HEK293 (cell line): ENCODE measurements around the gene MYO1D.
"Not testable (repeated sequence)": the region's sequence is repeated elsewhere in the genome, so short reads cannot be mapped to it uniquely, and the experiment has no call there.

Experiments used
- CTCF ChIA-PET: fragments of 350-600 bp; formaldehyde crosslinking; extraction: SDS; loops from one replicate; lab custom pipeline; 2021; ENCODE audit warnings: antibody characterized with exemption; lab: Yijun Ruan, JAX
- POLR2A ChIA-PET: fragments of 300-600 bp; formaldehyde crosslinking; extraction: SDS; loops from one replicate; lab custom pipeline; 2020; ENCODE audit warnings: antibody characterized with exemption, inconsistent platforms; lab: Yijun Ruan, JAX
- H3K27ac ChIP-seq: fragments of 200-500 bp; sonication (Bioruptor generic); 2 replicates; pipeline ENCODE4 v1.5.1; 2014; ENCODE audit warnings: low read depth, low read length, control low read depth, inconsistent platforms; ENCODE audit errors: extremely low read depth
- H3K36me3 ChIP-seq, 2 experiments: fragments of 200-500 bp in 1 of 2; sonication (Bioruptor generic) in 1 of 2; 1 replicate in 1 of 2; 2 replicates in 1 of 2; pipeline ENCODE4 v1.5.1; 2014 to 2017; ENCODE audit warnings: inconsistent platforms in 2 of 2, low read length in 2 of 2; ENCODE audit not compliant: control insufficient read depth in 2 of 2, insufficient read depth in 1 of 2
- H3K4me1 ChIP-seq: fragments of 200-500 bp; sonication (Bioruptor generic); 2 replicates; pipeline ENCODE4 v1.5.1; 2014; ENCODE audit warnings: mild to moderate bottlenecking, low read length, inconsistent platforms; ENCODE audit not compliant: control insufficient read depth, insufficient read depth
- H3K4me3 ChIP-seq: 2 replicates; pipeline ENCODE4 v1.5.1; 2011; ENCODE audit warnings: low read depth, mild to moderate bottlenecking, control low read depth, low read length, moderate library complexity
- H3K9me3 ChIP-seq: fragments of 200-500 bp; sonication (Bioruptor generic); 2 replicates; pipeline ENCODE4 v1.5.1; 2014; ENCODE audit warnings: low read depth, low read length, inconsistent platforms; ENCODE audit not compliant: control insufficient read depth, insufficient read depth
- GFI1B ChIP-seq: fragments of 450-650 bp; formaldehyde crosslinking; IDR thresholded peaks from 2 replicates; pipeline ENCODE4 v1.5.1; 2016; ENCODE audit warnings: missing biosample characterization, missing genetic modification characterization
- GLIS1 ChIP-seq: fragments of 450-650 bp; formaldehyde crosslinking; IDR thresholded peaks from 2 replicates; pipeline ENCODE4 v1.5.1; 2016; ENCODE audit warnings: missing biosample characterization, missing genetic modification characterization
- SALL2 ChIP-seq: fragments of 450-650 bp; formaldehyde crosslinking; IDR thresholded peaks from 2 replicates; pipeline ENCODE4 v1.5.0; 2017; ENCODE audit warnings: missing biosample characterization, mild to moderate bottlenecking, missing genetic modification characterization, borderline replicate concordance
- ZBTB17 ChIP-seq: fragments of 450-650 bp; formaldehyde crosslinking; IDR thresholded peaks from 2 replicates; pipeline ENCODE4 v1.5.1; 2016; ENCODE audit warnings: missing biosample characterization, missing genetic modification characterization
- ZBTB8A ChIP-seq: fragments of 450-650 bp; formaldehyde crosslinking; IDR thresholded peaks from 2 replicates; pipeline ENCODE4 v1.5.1; 2016; ENCODE audit warnings: missing biosample characterization, missing genetic modification characterization
- ZNF132 ChIP-seq: fragments of 450-650 bp; formaldehyde crosslinking; IDR thresholded peaks from 2 replicates; pipeline ENCODE4 v1.5.1; 2017; ENCODE audit warnings: missing biosample characterization, missing genetic modification characterization, borderline replicate concordance
- ZNF169 ChIP-seq: fragments of 450-650 bp; formaldehyde crosslinking; IDR thresholded peaks from 2 replicates; pipeline ENCODE4 v1.5.1; 2016; ENCODE audit warnings: missing biosample characterization, missing genetic modification characterization
- ZNF184 ChIP-seq: fragments of 450-650 bp; IDR thresholded peaks from 2 replicates; pipeline ENCODE4 v1.5.1; 2018; ENCODE audit warnings: missing biosample characterization, mild to moderate bottlenecking, missing genetic modification characterization
- ZNF202 ChIP-seq: fragments of 450-650 bp; formaldehyde crosslinking; IDR thresholded peaks from 2 replicates; pipeline ENCODE4 v1.5.1; 2016; ENCODE audit warnings: missing biosample characterization, missing genetic modification characterization, borderline replicate concordance
- ZNF211 ChIP-seq: fragments of 450-650 bp; formaldehyde crosslinking; IDR thresholded peaks from 2 replicates; pipeline ENCODE4 v1.5.1; 2016; ENCODE audit warnings: low read depth, missing biosample characterization, missing genetic modification characterization
- ZNF221 ChIP-seq: fragments of 450-650 bp; formaldehyde crosslinking; IDR thresholded peaks from 2 replicates; pipeline ENCODE4 v1.5.1; 2017; ENCODE audit warnings: missing biosample characterization, missing genetic modification characterization, borderline replicate concordance
- ZNF274 ChIP-seq, 2 experiments: fragments of 200-500 bp in 1 of 2; fragments of 450-650 bp in 1 of 2; sonication (Bioruptor generic) in 1 of 2; formaldehyde crosslinking in 1 of 2; IDR thresholded peaks; 2 replicates each; pipeline versions ENCODE4 v1.5.1 to v1.6.1; 2014 to 2016; ENCODE audit warnings: borderline replicate concordance in 1 of 2, inconsistent platforms in 1 of 2, low read length in 1 of 2, missing biosample characterization in 1 of 2, missing genetic modification characterization in 1 of 2
- ZNF292 ChIP-seq: fragments of 450-650 bp; formaldehyde crosslinking; IDR thresholded peaks from 2 replicates; pipeline ENCODE4 v1.5.1; 2016; ENCODE audit warnings: low read depth, missing biosample characterization, missing genetic modification characterization, borderline replicate concordance
- ZNF302 ChIP-seq: fragments of 450-650 bp; formaldehyde crosslinking; IDR thresholded peaks from 2 replicates; pipeline ENCODE4 v1.5.1; 2016; ENCODE audit warnings: missing biosample characterization, missing genetic modification characterization, low read depth
- ZNF354C ChIP-seq: fragments of 450-650 bp; formaldehyde crosslinking; IDR thresholded peaks from 2 replicates; pipeline ENCODE4 v1.5.1; 2016; ENCODE audit warnings: missing biosample characterization, missing genetic modification characterization, low read depth, borderline replicate concordance
- ZNF423 ChIP-seq: fragments of 450-650 bp; formaldehyde crosslinking; IDR thresholded peaks from 2 replicates; pipeline ENCODE4 v1.5.1; 2016; ENCODE audit warnings: missing biosample characterization, missing genetic modification characterization
- ZNF521 ChIP-seq: fragments of 450-650 bp; formaldehyde crosslinking; IDR thresholded peaks from 2 replicates; pipeline ENCODE4 v1.5.1; 2017; ENCODE audit warnings: missing biosample characterization, mild to moderate bottlenecking, missing genetic modification characterization
- ZNF626 ChIP-seq: fragments of 450-650 bp; sonication (Bioruptor Pico); formaldehyde crosslinking; IDR thresholded peaks from 2 replicates; pipeline ENCODE4 v1.5.1; 2018; ENCODE audit warnings: missing biosample characterization, missing genetic modification characterization, inconsistent platforms
- ZNF629 ChIP-seq: fragments of 450-650 bp; formaldehyde crosslinking; IDR thresholded peaks from 2 replicates; pipeline ENCODE4 v1.5.1; 2017; ENCODE audit warnings: missing biosample characterization, missing genetic modification characterization
- ZNF677 ChIP-seq: fragments of 450-650 bp; IDR thresholded peaks from 2 replicates; pipeline ENCODE4 v1.5.0; 2018; ENCODE audit warnings: missing biosample characterization, mild to moderate bottlenecking, missing genetic modification characterization, moderate library complexity
- ZNF830 ChIP-seq: fragments of 450-650 bp; IDR thresholded peaks from 2 replicates; pipeline ENCODE4 v1.5.0; 2018; ENCODE audit warnings: missing biosample characterization, missing genetic modification characterization, low read depth, mild to moderate bottlenecking, moderate library complexity
- TF ChIP-seq, protein P1 (sequence below): fragments of 450-650 bp; formaldehyde crosslinking; IDR thresholded peaks from 2 replicates; pipeline ENCODE4 v1.5.1; 2016; ENCODE audit warnings: missing biosample characterization, missing genetic modification characterization
- TF ChIP-seq, protein P2 (sequence below): fragments of 450-650 bp; formaldehyde crosslinking; IDR thresholded peaks from 2 replicates; pipeline ENCODE4 v1.5.1; 2016; ENCODE audit warnings: missing biosample characterization, missing genetic modification characterization, borderline replicate concordance

MYO1D gene

DNA sequence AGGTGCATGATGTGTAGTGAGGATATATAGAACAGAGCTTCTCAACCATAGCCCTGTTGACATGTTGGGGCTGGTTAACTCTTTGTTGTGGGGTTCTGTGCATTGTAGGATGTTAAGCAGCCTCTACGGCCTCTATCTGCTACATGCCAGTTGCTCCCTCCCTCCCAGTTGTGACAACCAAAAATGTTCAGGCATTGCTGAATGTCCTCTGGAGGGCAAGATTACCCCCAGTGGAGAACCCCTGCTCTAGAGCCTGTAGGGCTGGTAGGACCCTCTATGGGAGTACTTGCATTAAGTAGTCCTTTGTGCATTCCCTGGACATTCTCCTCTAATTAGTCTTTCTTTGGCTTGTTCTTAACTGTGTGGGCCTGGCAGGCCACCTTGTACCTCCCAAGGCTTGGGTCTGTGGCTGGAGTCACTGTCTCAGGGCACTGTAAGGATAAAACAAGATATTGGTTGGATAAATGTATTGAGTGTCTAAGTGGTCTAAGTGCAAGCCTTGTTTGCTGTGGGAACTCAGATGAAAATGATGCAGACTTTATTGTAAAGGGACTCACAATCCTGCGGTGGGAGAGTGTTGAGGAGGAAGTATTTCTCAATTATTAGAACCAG lies 19.8 kb upstream of the MYO1D start:
- no peaks in the 10 kb centered on the region for H3K4me1 ChIP-seq
- no peak for TF ChIP-seq GLIS1 (tag by site-specific recombination)
- TF ChIP-seq, protein P1, sequence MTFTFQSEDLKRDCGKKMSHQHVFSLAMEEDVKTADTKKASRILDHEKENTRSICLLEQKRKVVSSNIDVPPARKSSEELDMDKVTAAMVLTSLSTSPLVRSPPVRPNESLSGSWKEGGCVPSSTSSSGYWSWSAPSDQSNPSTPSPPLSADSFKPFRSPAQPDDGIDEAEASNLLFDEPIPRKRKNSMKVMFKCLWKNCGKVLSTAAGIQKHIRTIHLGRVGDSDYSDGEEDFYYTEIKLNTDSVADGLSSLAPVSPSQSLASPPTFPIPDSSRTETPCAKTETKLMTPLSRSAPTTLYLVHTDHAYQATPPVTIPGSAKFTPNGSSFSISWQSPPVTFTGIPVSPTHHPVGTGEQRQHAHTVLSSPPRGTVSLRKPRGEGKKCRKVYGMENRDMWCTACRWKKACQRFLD (tag by site-specific recombination), result no peak
- no peak for TF ChIP-seq ZNF626 (tag by site-specific recombination)
- no peak for TF ChIP-seq ZNF423 (tag by site-specific recombination)
- TF ChIP-seq ZBTB17 (tag by site-specific recombination), result no peak
- no peak for TF ChIP-seq ZNF221 (tag by site-specific recombination)
- no peak for TF ChIP-seq ZNF169 (tag by site-specific recombination)
- no peak for TF ChIP-seq ZNF274 (IDR thresholded peaks at IDR 0.05; ENCODE audit: low read length)
- TF ChIP-seq ZNF274 (tag by site-specific recombination; IDR thresholded peaks at IDR 0.05; ENCODE audit: borderline replicate concordance), result no peak
- TF ChIP-seq ZNF211 (tag by site-specific recombination), result no peak
- TF ChIP-seq, protein P2, sequence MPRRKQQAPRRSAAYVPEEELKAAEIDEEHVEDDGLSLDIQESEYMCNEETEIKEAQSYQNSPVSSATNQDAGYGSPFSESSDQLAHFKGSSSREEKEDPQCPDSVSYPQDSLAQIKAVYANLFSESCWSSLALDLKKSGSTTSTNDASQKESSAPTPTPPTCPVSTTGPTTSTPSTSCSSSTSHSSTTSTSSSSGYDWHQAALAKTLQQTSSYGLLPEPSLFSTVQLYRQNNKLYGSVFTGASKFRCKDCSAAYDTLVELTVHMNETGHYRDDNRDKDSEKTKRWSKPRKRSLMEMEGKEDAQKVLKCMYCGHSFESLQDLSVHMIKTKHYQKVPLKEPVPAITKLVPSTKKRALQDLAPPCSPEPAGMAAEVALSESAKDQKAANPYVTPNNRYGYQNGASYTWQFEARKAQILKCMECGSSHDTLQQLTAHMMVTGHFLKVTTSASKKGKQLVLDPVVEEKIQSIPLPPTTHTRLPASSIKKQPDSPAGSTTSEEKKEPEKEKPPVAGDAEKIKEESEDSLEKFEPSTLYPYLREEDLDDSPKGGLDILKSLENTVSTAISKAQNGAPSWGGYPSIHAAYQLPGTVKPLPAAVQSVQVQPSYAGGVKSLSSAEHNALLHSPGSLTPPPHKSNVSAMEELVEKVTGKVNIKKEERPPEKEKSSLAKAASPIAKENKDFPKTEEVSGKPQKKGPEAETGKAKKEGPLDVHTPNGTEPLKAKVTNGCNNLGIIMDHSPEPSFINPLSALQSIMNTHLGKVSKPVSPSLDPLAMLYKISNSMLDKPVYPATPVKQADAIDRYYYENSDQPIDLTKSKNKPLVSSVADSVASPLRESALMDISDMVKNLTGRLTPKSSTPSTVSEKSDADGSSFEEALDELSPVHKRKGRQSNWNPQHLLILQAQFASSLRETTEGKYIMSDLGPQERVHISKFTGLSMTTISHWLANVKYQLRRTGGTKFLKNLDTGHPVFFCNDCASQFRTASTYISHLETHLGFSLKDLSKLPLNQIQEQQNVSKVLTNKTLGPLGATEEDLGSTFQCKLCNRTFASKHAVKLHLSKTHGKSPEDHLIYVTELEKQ (tag by site-specific recombination), result no peak
- no peak overlapping the region for H3K27ac ChIP-seq
- ChIA-PET POLR2A (no interaction called here), CTCF (interaction anchor here (0.6 to 1.5 kb wide), 5 partner anchors 12 to 113 kb away, joined by 3 to 8 read pairs (median 3); no protein-coding TSS in a partner anchor)
- no peaks in the 10 kb centered on the region for H3K9me3 ChIP-seq
- H3K36me3 ChIP-seq, result no peaks in the 10 kb centered on the region
- no peak overlapping the region for H3K4me3 ChIP-seq

DNA sequence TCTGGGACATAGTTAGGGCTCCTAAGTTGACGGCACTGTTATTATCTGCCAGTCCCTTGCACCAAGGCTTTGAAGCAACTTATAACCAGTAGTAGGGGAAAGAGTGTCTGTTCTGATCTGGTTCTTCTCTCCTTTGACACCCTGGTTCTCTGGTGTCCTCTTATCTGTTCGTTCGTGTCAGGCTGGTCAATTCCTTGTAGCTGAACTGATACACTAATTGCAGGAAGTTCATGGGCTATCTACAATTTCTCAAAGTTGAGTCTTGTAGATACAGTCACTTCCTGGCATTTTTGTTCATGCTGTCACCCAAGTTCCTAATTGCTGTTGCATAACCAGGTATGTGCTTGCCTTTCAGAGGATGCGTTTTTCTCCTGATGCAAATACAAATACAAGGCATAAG lies 17.3 kb upstream of the MYO1D start:
- POLR2A ChIA-PET, result no interaction called here
- TF ChIP-seq ZNF302 (tag by site-specific recombination) (no peak), ZNF830 (no peak), ZNF292 (no peak), SALL2 (no peak), ZNF132 (tag by site-specific recombination) (no peak), ZNF629 (tag by site-specific recombination) (no peak), ZBTB8A (tag by site-specific recombination) (no peak), GFI1B (tag by site-specific recombination) (no peak), ZNF521 (tag by site-specific recombination) (no peak), ZNF184 (tag by site-specific recombination) (no peak), ZNF202 (tag by site-specific recombination) (no peak), ZNF354C (tag by site-specific recombination) (no peak), ZNF677 (tag by site-specific recombination) (no peak)
- TF ChIP-seq, all 188 proteins: peak for 0
- H3K9me3 ChIP-seq, result no peaks in the 10 kb centered on the region
- no peak overlapping the region for H3K4me3 ChIP-seq
- H3K4me1 ChIP-seq, result no peaks in the 10 kb centered on the region
- H3K27ac ChIP-seq, result no peak overlapping the region
- CTCF ChIA-PET, result interaction anchor here (0.6 to 0.8 kb wide), 2 partner anchors 17 to 112 kb away, joined by 3 read pairs; no protein-coding TSS in a partner anchor
- no peaks in the 10 kb centered on the region for H3K36me3 ChIP-seq

DNA sequence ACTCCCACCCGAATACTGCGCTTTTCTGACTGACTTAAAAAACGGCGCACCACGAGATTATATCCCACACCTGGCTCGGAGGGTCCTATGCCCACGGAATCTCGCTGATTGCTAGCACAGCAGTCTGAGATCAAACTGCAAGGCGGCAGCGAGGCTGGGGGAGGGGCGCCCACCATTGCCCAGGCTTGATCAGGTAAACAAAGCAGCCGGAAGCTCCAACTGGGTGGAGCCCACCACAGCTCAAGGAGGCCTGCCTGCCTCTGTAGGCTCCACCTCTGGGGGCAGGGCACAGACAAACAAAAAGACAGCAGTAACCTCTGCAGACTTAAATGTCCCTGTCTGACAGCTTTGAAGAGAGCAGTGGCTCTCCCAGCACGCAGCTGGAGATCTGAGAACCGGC lies 10.5 kb upstream of the MYO1D start:
- H3K9me3 ChIP-seq, POLR2A ChIA-PET, H3K4me3 ChIP-seq, H3K36me3 ChIP-seq, H3K4me1 ChIP-seq, H3K27ac ChIP-seq: not testable (repeated sequence)
- CTCF ChIA-PET, result interaction anchor here (2.7 kb wide), 1 partner anchor 104 kb away, joined by 8 read pairs; no protein-coding TSS in a partner anchor

DNA sequence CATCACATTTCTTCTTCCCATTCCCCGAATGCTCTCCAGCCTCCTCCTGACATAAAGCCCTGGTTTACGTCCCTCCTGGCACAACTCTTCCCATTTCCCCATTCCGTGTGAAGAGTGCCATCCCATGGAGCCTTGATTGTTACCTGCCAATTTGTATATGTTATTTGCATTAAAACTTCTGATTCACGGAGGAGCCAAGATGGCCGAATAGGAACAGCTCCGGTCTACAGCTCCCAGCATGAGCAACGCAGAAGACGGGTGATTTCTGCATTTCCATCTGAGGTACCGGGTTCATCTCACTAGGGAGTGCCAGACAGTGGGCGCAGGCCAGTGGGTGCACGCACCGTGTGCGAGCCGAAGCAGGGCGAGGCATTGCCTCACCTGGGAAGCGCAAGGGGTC lies 10.0 kb upstream of the MYO1D start:
- POLR2A ChIA-PET, result interaction anchor here (1.2 kb wide), 1 partner anchor 10 kb away, joined by 3 read pairs; the partner anchor contains the start of gene MYO1D

More for the DNA sequence above, 10.0 kb upstream of the MYO1D start:
- CTCF ChIA-PET, result interaction anchor here (1.7 to 2.7 kb wide), 2 partner anchors 49 to 104 kb away, joined by 4 to 8 read pairs; no protein-coding TSS in a partner anchor
- H3K27ac ChIP-seq, H3K4me1 ChIP-seq, H3K9me3 ChIP-seq, H3K4me3 ChIP-seq, H3K36me3 ChIP-seq: not testable (repeated sequence)
